Thyroid gland (tissue), 4 donors: Measurements from ENCODE around the gene SLC49A4. TPM values are rescaled to one million over a fixed set of nuclear protein-coding genes. Genes with fewer than 3 reads are reported as not detected.

Experiments used
- DNase-seq, 2 donors: peaks; one replicate each; pipeline ENCODE4 v3.0.0-alpha.2; 2019
- H3K27ac ChIP-seq, 3 donors: fragments of 200-600 bp; sonication (generic); 1 replicate in 2 of 3; 2 replicates in 1 of 3; pipeline ENCODE4 v1.5.1; 2016 to 2019; ENCODE audit warnings: mild to moderate bottlenecking in 1 of 3, moderate library complexity in 1 of 3
- H3K27me3 ChIP-seq: fragments of 200-600 bp; sonication (generic); one replicate; pipeline ENCODE4 v1.5.1; 2019
- H3K36me3 ChIP-seq, 2 donors: fragments of 200-600 bp; sonication (generic); one replicate each; pipeline ENCODE4 v1.5.1; 2016 to 2019
- H3K4me1 ChIP-seq, 2 donors: fragments of 200-600 bp; sonication (generic); one replicate each; pipeline ENCODE4 v1.5.1; 2017 to 2019
- H3K4me3 ChIP-seq, 3 donors: fragments of 200-600 bp; sonication (generic); replicated peaks in 1 of 3; 1 replicate in 2 of 3; 2 replicates in 1 of 3; pipeline ENCODE4 v1.5.1; 2016; ENCODE audit warnings: mild to moderate bottlenecking in 1 of 3
- H3K9me3 ChIP-seq: fragments of 200-600 bp; sonication (generic); one replicate; pipeline ENCODE4 v1.5.1; 2017
- POLR2A ChIP-seq, 2 donors: fragments of 450-650 bp; IDR thresholded peaks; one replicate each; pipeline ENCODE4 v1.6.1; 2017; ENCODE audit warnings: antibody characterized with exemption in 2 of 2, mild to moderate bottlenecking in 2 of 2, moderate library complexity in 1 of 2
- WGBS, 2 donors: methylation state at CpG; one replicate each; pipeline ENCODE4 v1.1.5; 2017; 5-methylcytosine and 5-hydroxymethylcytosine counted together
- intact Hi-C: fragments of 100-400 bp; cut with DNase I; formaldehyde crosslinking; loops from one replicate; pipeline ENCODE4 v1.15.1; 2023
- total RNA-seq, 4 donors: library from RNA; depleted of rRNA; stranded (reverse); fragments of >200 nt; gene quantifications; one replicate each; pipeline ENCODE4 v1.2.3, GENCODE V29; 2016
- TF ChIP-seq, protein P1 (sequence below), 6 experiments: fragments of 200-600 bp in 3 of 6; fragments of 450-650 bp in 3 of 6; sonication (generic) in 3 of 6; IDR thresholded peaks; one replicate each; pipeline ENCODE4 v1.5.1; 2016 to 2019; ENCODE audit warnings: antibody characterized with exemption in 6 of 6, mild to moderate bottlenecking in 2 of 6, inconsistent platforms in 1 of 6, moderate library complexity in 1 of 6

Gene SLC49A4
- total RNA-seq, 4 donors from 2014 or later, result 22.6 to 32.5 (median 28.2) TPM

DNA sequence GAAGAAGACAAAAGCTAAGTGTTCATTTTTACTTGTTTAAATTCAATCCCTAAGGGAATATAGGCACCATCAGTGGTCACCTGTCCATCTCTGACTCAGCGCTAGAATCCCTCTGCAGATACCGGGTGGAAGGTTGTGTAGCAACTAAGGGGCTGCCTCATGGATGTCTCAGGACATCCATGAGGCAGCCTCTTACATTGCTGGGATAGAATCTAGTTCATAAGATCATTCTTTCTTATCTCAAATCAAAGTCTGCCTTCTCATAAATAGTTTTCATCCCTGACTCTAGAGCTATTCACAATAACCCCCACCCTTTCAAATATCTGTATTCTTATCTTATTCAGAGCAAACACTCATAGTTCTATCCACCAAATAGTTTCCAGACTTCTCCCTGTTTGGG, 39.4 kb upstream of the SLC49A4 start:
- DNase-seq, result no peak
- intact Hi-C loops, result no loop called here
- 97 to 98% methylated on average over 2 of the region's 2 CpGs for WGBS, 2 donors
- Histone ChIP-seq H3K27ac (no peak overlapping the region), H3K4me3 (no peak overlapping the region), H3K36me3 (no peaks in the 10 kb centered on the region), H3K4me1 (peaks cover 6 to 17% of the 10 kb centered on the region in 2 donors), H3K27me3 (no peaks in the 10 kb centered on the region), H3K9me3 (no peaks in the 10 kb centered on the region)
- TF ChIP-seq POLR2A (IDR thresholded peaks at IDR 0.05), result no peak
- TF ChIP-seq, protein P1, sequence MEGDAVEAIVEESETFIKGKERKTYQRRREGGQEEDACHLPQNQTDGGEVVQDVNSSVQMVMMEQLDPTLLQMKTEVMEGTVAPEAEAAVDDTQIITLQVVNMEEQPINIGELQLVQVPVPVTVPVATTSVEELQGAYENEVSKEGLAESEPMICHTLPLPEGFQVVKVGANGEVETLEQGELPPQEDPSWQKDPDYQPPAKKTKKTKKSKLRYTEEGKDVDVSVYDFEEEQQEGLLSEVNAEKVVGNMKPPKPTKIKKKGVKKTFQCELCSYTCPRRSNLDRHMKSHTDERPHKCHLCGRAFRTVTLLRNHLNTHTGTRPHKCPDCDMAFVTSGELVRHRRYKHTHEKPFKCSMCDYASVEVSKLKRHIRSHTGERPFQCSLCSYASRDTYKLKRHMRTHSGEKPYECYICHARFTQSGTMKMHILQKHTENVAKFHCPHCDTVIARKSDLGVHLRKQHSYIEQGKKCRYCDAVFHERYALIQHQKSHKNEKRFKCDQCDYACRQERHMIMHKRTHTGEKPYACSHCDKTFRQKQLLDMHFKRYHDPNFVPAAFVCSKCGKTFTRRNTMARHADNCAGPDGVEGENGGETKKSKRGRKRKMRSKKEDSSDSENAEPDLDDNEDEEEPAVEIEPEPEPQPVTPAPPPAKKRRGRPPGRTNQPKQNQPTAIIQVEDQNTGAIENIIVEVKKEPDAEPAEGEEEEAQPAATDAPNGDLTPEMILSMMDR (IDR thresholded peaks at IDR 0.05), result no peak

DNA sequence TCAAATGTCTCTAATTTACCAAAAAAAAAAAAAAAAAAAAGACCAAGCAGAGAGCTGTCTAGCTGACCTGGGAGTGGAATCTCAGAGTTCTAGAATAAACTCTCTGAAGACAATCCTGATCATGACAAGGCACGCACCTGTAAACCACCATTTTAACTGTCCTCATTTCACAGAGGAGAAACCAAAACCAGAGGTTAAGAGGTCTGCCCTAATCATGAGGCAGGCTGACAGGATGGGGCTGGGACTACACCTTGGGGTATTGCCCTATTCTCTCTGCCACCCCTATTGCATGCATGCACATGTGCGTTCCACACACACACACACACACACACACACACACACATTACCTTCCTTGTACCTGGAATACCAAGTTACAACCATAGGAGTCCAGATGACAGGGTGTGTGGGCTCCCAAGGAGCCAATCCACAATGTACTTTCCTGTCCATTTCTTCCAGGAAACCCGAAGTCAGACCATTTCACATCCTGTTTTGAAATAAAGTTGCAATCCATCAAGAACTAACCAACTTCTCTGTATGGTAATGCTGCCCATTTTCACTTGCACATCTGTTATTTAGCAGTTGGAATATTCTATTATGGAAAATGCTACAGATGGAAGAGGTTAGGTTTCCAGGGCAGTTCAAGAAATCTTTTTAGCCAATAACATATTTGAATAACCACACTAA, 35.9 kb upstream of the SLC49A4 start:
- intact Hi-C loops, result no loop called here
- no peaks in the 10 kb centered on the region for H3K27me3 ChIP-seq
- TF ChIP-seq POLR2A (IDR thresholded peaks at IDR 0.05), result no peak
- TF ChIP-seq, protein P1 (IDR thresholded peaks at IDR 0.05), result no peak
- 79 to 89% methylated on average over 3 of the region's 3 CpGs for WGBS, 2 donors
- no peak overlapping the region for H3K4me3 ChIP-seq
- peaks cover 15 to 32% of the 10 kb centered on the region in 2 donors for H3K4me1 ChIP-seq
- H3K9me3 ChIP-seq, result no peaks in the 10 kb centered on the region
- peak overlapping the region in 1 of 3 donors; percentile 24 for H3K27ac ChIP-seq
- no peaks in the 10 kb centered on the region for H3K36me3 ChIP-seq
- no peak for DNase-seq

DNA sequence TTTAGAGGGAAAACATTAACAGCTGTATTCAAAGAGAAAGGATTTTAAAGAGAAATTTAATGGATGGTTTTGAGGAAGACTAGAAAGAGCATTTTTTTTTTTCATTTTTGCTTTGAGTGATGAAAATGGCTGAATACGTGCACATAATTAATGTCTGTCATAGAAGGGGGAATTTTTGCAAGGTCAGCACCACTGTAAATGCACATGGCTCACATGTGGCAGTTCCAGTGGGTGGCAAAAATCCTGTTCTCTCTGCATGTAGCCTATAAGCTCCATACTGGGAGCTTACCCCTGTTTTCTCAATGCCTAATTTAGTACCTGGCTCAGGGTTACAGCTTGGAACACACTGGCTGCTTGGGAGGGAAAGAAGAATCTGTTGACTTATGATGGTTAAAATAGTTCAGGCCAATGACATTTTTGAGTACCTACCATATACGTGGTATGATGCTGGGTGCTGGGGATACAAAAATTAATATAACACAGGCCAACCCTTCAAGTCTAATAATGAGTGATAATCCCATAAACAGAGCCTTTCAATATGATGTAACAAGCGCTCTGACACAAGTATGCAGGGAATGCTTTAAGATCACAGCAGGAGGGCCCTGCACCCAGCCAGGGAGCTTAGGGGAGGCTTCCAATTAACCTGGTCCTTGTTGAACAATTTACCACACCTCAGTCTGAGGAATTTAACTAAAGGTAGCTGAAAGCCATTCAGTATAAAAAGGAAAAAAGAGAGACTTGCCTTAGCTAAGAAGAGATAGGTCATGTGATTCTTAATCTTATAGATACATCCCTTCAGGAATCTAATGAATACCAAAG, 34.2 kb upstream of the SLC49A4 start:
- H3K4me3 ChIP-seq, result no peak overlapping the region
- 51 to 59% methylated on average over 3 of the region's 3 CpGs for WGBS, 2 donors
- H3K27ac ChIP-seq, result peak overlapping the region; percentile 39 to 77 (median 66)
- intact Hi-C loops, result no loop called here
- DNase-seq, result peak; percentile 64 to 75
- H3K9me3 ChIP-seq, result no peaks in the 10 kb centered on the region
- TF ChIP-seq, protein P1 (IDR thresholded peaks at IDR 0.05), result no peak
- peak in 1 of 2 donors; percentile 19 for TF ChIP-seq POLR2A (IDR thresholded peaks at IDR 0.05)
- H3K27me3 ChIP-seq, result no peaks in the 10 kb centered on the region
- H3K4me1 ChIP-seq, result peaks cover 15 to 32% of the 10 kb centered on the region in 2 donors
- no peaks in the 10 kb centered on the region for H3K36me3 ChIP-seq

DNA sequence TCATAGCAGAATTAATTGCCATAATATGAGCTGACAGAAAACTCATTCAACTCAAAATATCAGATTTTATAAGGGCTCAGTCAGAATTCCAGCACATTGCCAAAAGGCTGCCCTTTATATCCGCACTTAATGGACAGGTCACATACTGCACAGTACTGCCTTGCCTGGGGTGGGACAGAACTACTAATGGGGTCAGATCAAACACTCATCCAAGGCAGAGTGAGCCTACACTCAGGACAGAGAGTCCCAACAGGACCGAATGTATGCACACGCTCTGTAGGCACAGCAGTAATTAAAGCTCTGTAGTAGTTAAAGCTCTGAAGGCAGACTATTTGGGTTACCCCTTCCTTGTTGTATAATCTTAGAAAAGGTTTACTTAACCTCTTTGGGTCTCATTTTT, 28.4 kb upstream of the SLC49A4 start:
- no peaks in the 10 kb centered on the region for H3K27me3 ChIP-seq
- no peak overlapping the region for H3K4me3 ChIP-seq
- DNase-seq, result no peak
- intact Hi-C loops, result no loop called here
- WGBS, 2 donors, result 95 to 96% methylated on average over 3 of the region's 3 CpGs
- no peak for TF ChIP-seq POLR2A (IDR thresholded peaks at IDR 0.05)
- TF ChIP-seq, protein P1 (IDR thresholded peaks at IDR 0.05), result no peak
- peak overlapping the region in 1 of 3 donors; percentile 29 for H3K27ac ChIP-seq
- H3K36me3 ChIP-seq, result no peaks in the 10 kb centered on the region
- peaks cover 21 to 26% of the 10 kb centered on the region in 2 donors for H3K4me1 ChIP-seq
- H3K9me3 ChIP-seq, result no peaks in the 10 kb centered on the region
